ENCODE data around the gene NFATC1.

The NFATC1 gene

DNA sequence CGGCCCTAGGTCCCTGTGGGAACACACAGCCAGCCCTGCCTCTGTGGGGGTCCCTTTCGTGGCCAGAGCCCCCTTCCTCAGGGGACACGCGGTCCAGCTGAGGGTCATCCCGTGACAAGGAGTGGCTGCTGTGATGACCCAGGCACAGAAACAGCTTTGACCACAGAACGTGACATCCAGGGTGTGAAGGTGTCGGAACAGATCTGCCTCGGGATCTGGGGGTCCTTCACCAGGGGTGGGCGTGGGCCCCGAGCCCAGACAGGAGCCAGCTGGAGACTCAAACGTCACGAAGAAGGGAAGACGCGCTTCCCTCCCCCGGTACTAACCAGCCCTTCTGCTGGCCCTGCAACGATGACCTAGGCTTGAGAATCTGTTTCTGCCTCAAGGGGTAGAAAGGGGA is 75.9 kb downstream of the NFATC1 start:
- no peak for TF ChIP-seq POLR2AphosphoS5 (IDR thresholded peaks at IDR 0.05; ENCODE audit: low read depth, low read length)
- no peak for TF ChIP-seq TAF1 (IDR thresholded peaks at IDR 0.05; ENCODE audit: borderline replicate concordance, insufficient read depth, low read length)
- TF ChIP-seq FOXP2 (optimal IDR thresholded peaks at IDR 0.05; ENCODE audit: borderline replicate concordance, extremely low read depth, extremely low read length, insufficient read depth), result no peak
- no peak for TF ChIP-seq SIN3A (IDR thresholded peaks at IDR 0.05; ENCODE audit: borderline replicate concordance, insufficient read depth, low read length)
- no peak for TF ChIP-seq REST (IDR thresholded peaks at IDR 0.05; ENCODE audit: insufficient read depth in 1 of 2, low read depth in 2 of 2, low read length in 2 of 2)

DNA sequence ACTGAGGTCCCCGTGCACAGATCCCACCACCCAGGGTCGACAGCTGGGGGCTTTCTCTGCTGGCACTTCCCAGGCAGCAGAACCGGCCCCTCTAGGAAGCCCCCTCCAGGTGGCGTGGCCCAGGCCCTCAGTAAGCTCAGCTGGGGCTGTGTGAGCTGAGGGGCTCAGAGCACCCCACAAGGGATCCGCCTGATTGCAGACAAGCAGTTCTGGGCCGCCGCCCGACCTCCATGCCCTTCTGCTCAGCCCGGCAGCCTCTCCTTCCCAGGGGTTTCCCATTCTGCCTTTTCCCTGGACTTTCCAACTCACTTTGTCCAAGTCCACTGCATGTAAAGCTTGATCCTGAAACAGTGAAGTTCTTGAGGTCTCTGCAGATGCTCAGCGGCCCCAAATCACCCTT is 76.4 kb downstream of the NFATC1 start:
- TF ChIP-seq FOXP2 (optimal IDR thresholded peaks at IDR 0.05; ENCODE audit: borderline replicate concordance, extremely low read depth, extremely low read length, insufficient read depth), result no peak
- no peak for TF ChIP-seq SIN3A (IDR thresholded peaks at IDR 0.05; ENCODE audit: borderline replicate concordance, insufficient read depth, low read length)

DNA sequence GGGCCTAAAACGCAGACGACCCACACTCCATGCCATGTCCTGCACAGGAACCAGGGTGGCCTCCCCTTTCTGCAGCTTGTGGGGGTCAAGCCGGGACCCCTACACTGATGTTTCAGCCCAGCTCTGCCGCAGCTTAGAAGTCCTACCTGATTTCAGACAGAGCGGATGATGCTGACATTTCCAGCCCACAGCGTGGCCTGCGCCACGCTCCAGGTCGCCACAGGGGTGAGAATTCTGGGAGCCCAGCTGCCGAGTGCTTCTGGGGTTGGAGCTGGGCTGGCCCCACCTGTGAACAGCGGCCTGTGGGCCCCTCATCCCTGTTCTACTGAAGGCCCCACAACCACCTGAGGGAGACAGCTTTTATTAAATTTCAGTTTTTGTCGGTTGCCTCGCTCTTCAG is 77.2 kb downstream of the NFATC1 start:
- TF ChIP-seq SIN3A (IDR thresholded peaks at IDR 0.05; ENCODE audit: borderline replicate concordance, insufficient read depth, low read length) (no peak), TAF1 (IDR thresholded peaks at IDR 0.05; ENCODE audit: borderline replicate concordance, insufficient read depth, low read length) (no peak), REST (IDR thresholded peaks at IDR 0.05; ENCODE audit: insufficient read depth in 1 of 2, low read depth in 2 of 2, low read length in 2 of 2) (no peak), FOXP2 (optimal IDR thresholded peaks at IDR 0.05; ENCODE audit: borderline replicate concordance, extremely low read depth, extremely low read length, insufficient read depth) (no peak), POLR2AphosphoS5 (IDR thresholded peaks at IDR 0.05; ENCODE audit: low read depth, low read length) (no peak)

DNA sequence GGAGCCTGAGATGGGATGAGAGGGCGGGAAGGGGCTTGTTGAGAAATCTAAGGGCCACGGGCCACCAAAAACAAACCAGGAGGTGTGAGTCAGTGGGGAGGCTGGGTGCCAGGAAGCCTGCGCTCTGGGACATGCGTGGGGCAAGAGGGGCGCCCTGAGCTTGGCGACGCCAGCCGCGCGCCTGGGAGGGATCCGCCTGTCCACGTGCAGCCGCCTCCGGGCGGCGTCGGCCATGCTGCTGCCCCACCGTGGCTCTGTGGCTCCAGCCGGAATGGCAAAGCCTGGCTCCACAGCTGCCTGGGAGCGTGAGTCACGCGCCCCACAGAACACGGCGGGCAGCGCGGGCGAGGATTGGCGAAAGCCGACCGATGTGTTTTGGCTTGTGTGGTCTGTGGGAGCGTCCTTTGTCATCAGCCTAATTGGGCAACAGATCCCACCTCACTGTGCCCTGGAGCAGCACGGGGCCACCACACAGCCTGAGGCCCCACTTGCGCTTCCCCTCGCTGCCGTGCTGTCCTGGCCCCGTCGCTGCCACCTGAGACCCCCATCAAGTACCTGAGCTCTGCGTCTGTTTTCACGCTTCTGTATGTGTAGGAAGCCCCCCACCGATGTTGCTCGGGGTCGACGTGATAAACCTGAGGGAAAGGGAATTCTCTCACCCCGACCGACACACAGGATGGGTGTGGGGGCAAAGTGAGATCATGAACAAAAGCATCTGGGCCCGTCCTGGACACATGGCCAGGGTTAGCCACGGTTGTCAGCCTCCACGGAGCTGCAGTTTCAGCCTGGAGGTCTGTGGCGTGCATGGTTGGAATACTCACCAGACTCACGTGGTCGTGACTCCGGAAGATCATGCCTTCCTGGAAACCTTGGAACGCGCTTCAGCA is 80.5 kb downstream of the NFATC1 start:
- no peak for TF ChIP-seq SIN3A (IDR thresholded peaks at IDR 0.05; ENCODE audit: borderline replicate concordance, insufficient read depth, low read length)
- no peak for TF ChIP-seq POLR2AphosphoS5 (IDR thresholded peaks at IDR 0.05; ENCODE audit: low read depth, low read length)
- TF ChIP-seq FOXP2 (optimal IDR thresholded peaks at IDR 0.05; ENCODE audit: borderline replicate concordance, extremely low read depth, extremely low read length, insufficient read depth), result no peak
- no peak for TF ChIP-seq TAF1 (IDR thresholded peaks at IDR 0.05; ENCODE audit: borderline replicate concordance, insufficient read depth, low read length)
- TF ChIP-seq REST (IDR thresholded peaks at IDR 0.05; ENCODE audit: insufficient read depth in 1 of 2, low read depth in 2 of 2, low read length in 2 of 2), result no peak

DNA sequence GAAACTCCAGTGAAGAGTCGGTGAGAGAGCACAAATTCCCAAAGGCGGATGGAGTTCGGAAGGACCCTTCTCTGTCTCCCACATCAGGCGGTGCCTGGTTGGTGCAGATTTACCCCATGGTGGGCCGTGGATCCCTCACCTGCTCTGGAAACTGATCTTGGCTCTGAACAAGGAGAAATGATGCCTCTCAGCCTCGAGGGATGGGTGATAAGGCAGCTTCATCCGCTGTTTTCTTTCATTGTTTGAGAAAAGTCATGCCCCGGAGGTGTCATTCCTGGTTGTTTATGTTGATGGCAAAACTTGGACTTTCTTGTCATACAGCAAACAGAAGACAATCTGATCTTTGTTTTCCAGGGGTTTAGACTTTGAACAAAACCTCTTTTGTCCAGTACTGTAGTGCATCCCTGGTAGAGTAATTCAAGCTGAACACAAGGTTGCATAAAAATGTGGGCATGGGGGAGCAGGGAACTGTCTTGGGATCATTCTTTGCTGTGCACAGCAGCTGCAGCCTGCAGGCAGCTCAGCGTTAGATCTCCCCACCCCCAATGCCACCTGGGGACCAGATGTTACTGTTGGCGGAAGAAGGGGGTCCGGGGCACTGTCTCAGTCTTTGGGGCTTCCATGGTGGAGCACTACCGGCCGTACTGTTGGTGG is 81.3 kb downstream of the NFATC1 start:
- TF ChIP-seq REST (IDR thresholded peaks at IDR 0.05; ENCODE audit: insufficient read depth in 1 of 2, low read depth in 2 of 2, low read length in 2 of 2) (no peak), SIN3A (IDR thresholded peaks at IDR 0.05; ENCODE audit: borderline replicate concordance, insufficient read depth, low read length) (no peak), POLR2AphosphoS5 (IDR thresholded peaks at IDR 0.05; ENCODE audit: low read depth, low read length) (no peak), FOXP2 (optimal IDR thresholded peaks at IDR 0.05; ENCODE audit: borderline replicate concordance, extremely low read depth, extremely low read length, insufficient read depth) (no peak), TAF1 (IDR thresholded peaks at IDR 0.05; ENCODE audit: borderline replicate concordance, insufficient read depth, low read length) (no peak)
